Raji (cell line): ENCODE results near the gene PRDM2.

Experiments
- POLR2A ChIP-seq: IDR thresholded peaks from 2 replicates; pipeline ENCODE4 v1.6.1; 2011; ENCODE audit warnings: low read depth, low read length, control low read depth; ENCODE audit not compliant: insufficient read depth

PRDM2 gene

GRCh38 chr1:13687151-13687715, 12.8 kb upstream of the PRDM2 start:
- no peak for TF ChIP-seq POLR2A

GRCh38 chr1:13694886-13695684, 4.9 kb upstream of the PRDM2 start:
- no peak for TF ChIP-seq POLR2A

- TF ChIP-seq POLR2A, result no peak
Observed at GRCh38 chr1:13697738-13698137, 2.2 kb upstream of the PRDM2 start.

GRCh38 chr1:13699510-13699909, 478 bp upstream of the PRDM2 start:
- no peak for TF ChIP-seq POLR2A

- TF ChIP-seq POLR2A, result peak; percentile 50
Observed at GRCh38 chr1:13700521-13701270, 708 bp downstream of the PRDM2 start.

- TF ChIP-seq POLR2A, result peak; percentile 35
Observed at GRCh38 chr1:13701271-13701640, 1.3 kb downstream of the PRDM2 start.

GRCh38 chr1:13702425-13703127, 2.6 kb downstream of the PRDM2 start:
- peak; percentile 78 for TF ChIP-seq POLR2A

- TF ChIP-seq POLR2A, result no peak
Observed at GRCh38 chr1:13703128-13703513, 3.1 kb downstream of the PRDM2 start.

GRCh38 chr1:13703558-13704490, 3.8 kb downstream of the PRDM2 start:
- TF ChIP-seq POLR2A, result no peak

GRCh38 chr1:13706046-13706445, 6.1 kb downstream of the PRDM2 start:
- no peak for TF ChIP-seq POLR2A

- TF ChIP-seq POLR2A, result no peak
Observed at GRCh38 chr1:13707164-13707563, 7.2 kb downstream of the PRDM2 start.

- TF ChIP-seq POLR2A, result no peak
Observed at GRCh38 chr1:13708380-13708982, 8.5 kb downstream of the PRDM2 start.

GRCh38 chr1:13710086-13710485, 10.1 kb downstream of the PRDM2 start:
- TF ChIP-seq POLR2A, result no peak

GRCh38 chr1:13714851-13715250, 14.9 kb downstream of the PRDM2 start:
- TF ChIP-seq POLR2A, result no peak
